ENCODE data around the gene SMARCA4.

DNA sequence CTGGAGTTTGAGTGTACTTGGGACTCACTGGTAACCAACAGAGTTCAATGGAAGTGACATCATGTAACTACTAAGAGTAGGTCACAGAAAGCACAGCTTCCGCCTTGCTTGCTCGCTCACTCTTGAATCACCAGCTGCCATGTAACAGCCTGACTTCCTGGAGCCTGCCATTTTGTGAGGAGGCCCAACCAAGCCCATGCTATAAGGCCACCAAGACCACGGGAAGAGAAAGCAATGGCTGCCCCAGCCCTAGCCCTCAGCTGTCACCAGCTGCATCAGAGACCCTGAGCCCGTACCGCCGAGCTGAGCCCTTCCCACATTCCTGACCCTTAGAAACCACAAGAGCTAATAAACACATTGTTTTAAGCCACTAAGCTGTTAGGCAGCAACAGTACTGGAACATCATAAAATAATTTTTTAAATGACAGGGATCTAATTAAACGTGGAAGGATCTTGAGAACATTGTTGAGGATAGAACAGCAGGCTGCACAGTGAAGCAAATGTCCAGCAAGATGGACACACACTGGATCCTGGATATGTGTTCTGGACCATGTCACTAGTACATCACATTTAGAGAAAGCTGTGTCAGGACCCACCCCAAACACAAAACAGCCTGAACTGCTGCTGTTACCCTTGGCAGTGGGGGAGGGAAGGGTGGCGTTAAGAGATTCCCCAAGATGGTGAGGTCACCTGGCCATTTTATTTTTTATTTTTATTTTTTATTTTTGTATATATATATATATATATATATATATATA lies 106.7 kb downstream of the SMARCA4 start:
- TF ChIP-seq, protein P1, sequence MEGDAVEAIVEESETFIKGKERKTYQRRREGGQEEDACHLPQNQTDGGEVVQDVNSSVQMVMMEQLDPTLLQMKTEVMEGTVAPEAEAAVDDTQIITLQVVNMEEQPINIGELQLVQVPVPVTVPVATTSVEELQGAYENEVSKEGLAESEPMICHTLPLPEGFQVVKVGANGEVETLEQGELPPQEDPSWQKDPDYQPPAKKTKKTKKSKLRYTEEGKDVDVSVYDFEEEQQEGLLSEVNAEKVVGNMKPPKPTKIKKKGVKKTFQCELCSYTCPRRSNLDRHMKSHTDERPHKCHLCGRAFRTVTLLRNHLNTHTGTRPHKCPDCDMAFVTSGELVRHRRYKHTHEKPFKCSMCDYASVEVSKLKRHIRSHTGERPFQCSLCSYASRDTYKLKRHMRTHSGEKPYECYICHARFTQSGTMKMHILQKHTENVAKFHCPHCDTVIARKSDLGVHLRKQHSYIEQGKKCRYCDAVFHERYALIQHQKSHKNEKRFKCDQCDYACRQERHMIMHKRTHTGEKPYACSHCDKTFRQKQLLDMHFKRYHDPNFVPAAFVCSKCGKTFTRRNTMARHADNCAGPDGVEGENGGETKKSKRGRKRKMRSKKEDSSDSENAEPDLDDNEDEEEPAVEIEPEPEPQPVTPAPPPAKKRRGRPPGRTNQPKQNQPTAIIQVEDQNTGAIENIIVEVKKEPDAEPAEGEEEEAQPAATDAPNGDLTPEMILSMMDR (conservative IDR thresholded peaks at IDR 0.05; ENCODE audit: low read depth in 2 of 2) = no peak
- TF ChIP-seq, protein P2, sequence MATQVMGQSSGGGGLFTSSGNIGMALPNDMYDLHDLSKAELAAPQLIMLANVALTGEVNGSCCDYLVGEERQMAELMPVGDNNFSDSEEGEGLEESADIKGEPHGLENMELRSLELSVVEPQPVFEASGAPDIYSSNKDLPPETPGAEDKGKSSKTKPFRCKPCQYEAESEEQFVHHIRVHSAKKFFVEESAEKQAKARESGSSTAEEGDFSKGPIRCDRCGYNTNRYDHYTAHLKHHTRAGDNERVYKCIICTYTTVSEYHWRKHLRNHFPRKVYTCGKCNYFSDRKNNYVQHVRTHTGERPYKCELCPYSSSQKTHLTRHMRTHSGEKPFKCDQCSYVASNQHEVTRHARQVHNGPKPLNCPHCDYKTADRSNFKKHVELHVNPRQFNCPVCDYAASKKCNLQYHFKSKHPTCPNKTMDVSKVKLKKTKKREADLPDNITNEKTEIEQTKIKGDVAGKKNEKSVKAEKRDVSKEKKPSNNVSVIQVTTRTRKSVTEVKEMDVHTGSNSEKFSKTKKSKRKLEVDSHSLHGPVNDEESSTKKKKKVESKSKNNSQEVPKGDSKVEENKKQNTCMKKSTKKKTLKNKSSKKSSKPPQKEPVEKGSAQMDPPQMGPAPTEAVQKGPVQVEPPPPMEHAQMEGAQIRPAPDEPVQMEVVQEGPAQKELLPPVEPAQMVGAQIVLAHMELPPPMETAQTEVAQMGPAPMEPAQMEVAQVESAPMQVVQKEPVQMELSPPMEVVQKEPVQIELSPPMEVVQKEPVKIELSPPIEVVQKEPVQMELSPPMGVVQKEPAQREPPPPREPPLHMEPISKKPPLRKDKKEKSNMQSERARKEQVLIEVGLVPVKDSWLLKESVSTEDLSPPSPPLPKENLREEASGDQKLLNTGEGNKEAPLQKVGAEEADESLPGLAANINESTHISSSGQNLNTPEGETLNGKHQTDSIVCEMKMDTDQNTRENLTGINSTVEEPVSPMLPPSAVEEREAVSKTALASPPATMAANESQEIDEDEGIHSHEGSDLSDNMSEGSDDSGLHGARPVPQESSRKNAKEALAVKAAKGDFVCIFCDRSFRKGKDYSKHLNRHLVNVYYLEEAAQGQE (IDR thresholded peaks at IDR 0.05; ENCODE audit: unreplicated experiment) = no peak

All from GM23338 (cell line).